B cell (primary cell): ENCODE data around the gene RPS6KL1. TPM values are rescaled to one million over a fixed set of nuclear protein-coding genes. Genes with fewer than 3 reads are reported as not detected.

Experiments
- ATAC-seq: fragments of 200-7000 bp; cut with Tn5 transposase; one replicate; pipeline ENCODE4 v1.10.0; 2021; ENCODE audit warnings: low read depth, mild to moderate bottlenecking, moderate number of reproducible peaks, moderate library complexity
- CTCF ChIA-PET: fragments of 350-600 bp; sonication (Branson Sonifier 250); formaldehyde crosslinking; loops from one replicate; lab custom pipeline; 2021; ENCODE audit warnings: antibody characterized with exemption, inconsistent platforms; lab: Charles Lee
- POLR2A ChIA-PET: fragments of 350-600 bp; sonication (Branson Sonifier 250); formaldehyde crosslinking; loops from one replicate; lab custom pipeline; 2021; ENCODE audit warnings: antibody characterized with exemption; lab: Charles Lee
- DNase-seq: peaks from one replicate; pipeline ENCODE4 v3.0.0; 2013
- H2AFZ ChIP-seq: 2 replicates; pipeline ENCODE4 v1.6.1; 2012; ENCODE audit warnings: mild to moderate bottlenecking, low read depth, low read length; ENCODE audit not compliant: insufficient read depth, poor library complexity, severe bottlenecking
- H3K27ac ChIP-seq, 2 donors: 1 replicate in 1 of 2; 2 replicates in 1 of 2; pipeline ENCODE4 v1.5.1; 2012 to 2013; ENCODE audit warnings: low read length in 2 of 2, mild to moderate bottlenecking in 2 of 2, moderate library complexity in 1 of 2
- H3K27me3 ChIP-seq, 4 experiments: fragments of 200-600 bp in 1 of 4; sonication (generic) in 1 of 4; replicated peaks in 1 of 4; 1 replicate in 2 of 4; 2 replicates in 2 of 4; pipeline versions ENCODE4 v1.6.1 to v1.7.0; 2013 to 2016; ENCODE audit warnings: low read length in 3 of 4, mild to moderate bottlenecking in 2 of 4, mixed read lengths in 1 of 4, moderate library complexity in 1 of 4; ENCODE audit not compliant: insufficient read depth in 4 of 4, control insufficient read depth in 3 of 4; ENCODE audit errors: control extremely low read depth in 1 of 4
- H3K36me3 ChIP-seq, 2 experiments: replicated peaks in 1 of 2; 1 replicate in 1 of 2; 2 replicates in 1 of 2; pipeline versions ENCODE4 v1.6.1 to v1.7.1; 2013; ENCODE audit warnings: low read length in 1 of 2; ENCODE audit not compliant: insufficient read depth in 2 of 2, control insufficient read depth in 1 of 2; ENCODE audit errors: control extremely low read depth in 1 of 2, extremely low read depth in 1 of 2
- H3K4me1 ChIP-seq, 2 donors: fragments of 200-600 bp in 1 of 2; sonication (generic) in 1 of 2; 1 replicate in 1 of 2; 2 replicates in 1 of 2; pipeline versions ENCODE4 v1.5.1 to v1.6.1; 2013 to 2017; ENCODE audit warnings: low read length in 2 of 2; ENCODE audit not compliant: control insufficient read depth in 2 of 2, insufficient read depth in 2 of 2
- H3K4me2 ChIP-seq: replicated peaks from 2 replicates; pipeline ENCODE3; 2012; ENCODE audit warnings: mild to moderate bottlenecking, low read depth, low read length; ENCODE audit not compliant: poor library complexity, severe bottlenecking
- H3K4me3 ChIP-seq, 5 experiments: fragments of 200-600 bp in 1 of 5; sonication (generic) in 1 of 5; 1 replicate in 3 of 5; 2 replicates in 2 of 5; pipeline versions ENCODE4 v1.5.1 to v1.7.0; 2011 to 2016; ENCODE audit warnings: low read length in 4 of 5, mild to moderate bottlenecking in 4 of 5, low read depth in 2 of 5, control low read depth in 1 of 5, moderate library complexity in 1 of 5; ENCODE audit not compliant: insufficient read depth in 1 of 5; ENCODE audit errors: control extremely low read depth in 1 of 5, extremely low read depth in 1 of 5
- H3K79me2 ChIP-seq: fragments of 200-600 bp; sonication (generic); one replicate; pipeline ENCODE4 v1.6.0; 2016; ENCODE audit warnings: low read length; ENCODE audit not compliant: control insufficient read depth, insufficient read depth
- H3K9ac ChIP-seq: fragments of 200-600 bp; sonication (generic); 2 replicates; pipeline ENCODE4 v1.6.1; 2017; ENCODE audit warnings: mild to moderate bottlenecking, low read length, moderate library complexity
- H3K9me3 ChIP-seq, 3 donors: one replicate each; pipeline versions ENCODE4 v1.6.1 to v1.7.1; 2013; ENCODE audit warnings: low read length in 2 of 3; ENCODE audit not compliant: control insufficient read depth in 2 of 3, insufficient read depth in 1 of 3; ENCODE audit errors: control extremely low read depth in 1 of 3
- H4K20me1 ChIP-seq: 2 replicates; pipeline ENCODE4 v1.6.0; 2012; ENCODE audit warnings: mild to moderate bottlenecking, low read length; ENCODE audit not compliant: insufficient read depth, control insufficient read depth, poor library complexity, severe bottlenecking
- H3K27ac Mint-ChIP-seq: one replicate; pipeline ENCODE4 v1.8.0; 2021; ENCODE audit warnings: mixed read lengths
- H3K27me3 Mint-ChIP-seq: one replicate; pipeline ENCODE4 v1.8.0; 2021; ENCODE audit warnings: mixed read lengths
- H3K4me1 Mint-ChIP-seq: one replicate; pipeline ENCODE4 v1.8.0; 2021; ENCODE audit warnings: mixed read lengths
- H3K4me3 Mint-ChIP-seq: one replicate; pipeline ENCODE4 v1.8.0; 2021; ENCODE audit warnings: mixed read lengths
- H3K9me3 Mint-ChIP-seq: one replicate; pipeline ENCODE4 v1.8.0; 2022; ENCODE audit warnings: mixed read lengths; ENCODE audit not compliant: insufficient read depth
- EZH2 ChIP-seq: IDR thresholded peaks from 2 replicates; pipeline ENCODE4 v1.6.1; 2012; ENCODE audit warnings: borderline replicate concordance, low read depth, mild to moderate bottlenecking, moderate library complexity, low read length; ENCODE audit not compliant: insufficient read depth, poor library complexity, severe bottlenecking
- WGBS: methylation state at CpG from one replicate; pipeline ENCODE4 v1.1.5; 2013; ENCODE audit warnings: missing lambda C conversion rate; ENCODE audit not compliant: insufficient coverage; 5-methylcytosine and 5-hydroxymethylcytosine counted together
- intact Hi-C: fragments of 100-400 bp; cut with micrococcal nuclease; formaldehyde crosslinking; loops from one replicate; pipeline ENCODE4 v1.10.0; 2022
- polyA plus RNA-seq: library from polyadenylated mRNA; depleted of rRNA; stranded (reverse); fragments of >200 nt; gene quantifications from 2 replicates; pipeline ENCODE4 v1.2.3, GENCODE V29; 2012
- total RNA-seq, 2 donors: library from RNA; stranded (reverse); fragments of 120-200 nt in 1 of 2; gene quantifications; 1 replicate in 1 of 2; 2 replicates in 1 of 2; pipeline versions ENCODE4 v1.2.3 to v1.2.4, GENCODE V29; 2013 to 2022
- TF ChIP-seq, protein P1 (sequence below): fragments of 200-600 bp; IDR thresholded peaks from one replicate; pipeline ENCODE4 v1.8.0; 2022; ENCODE audit warnings: antibody characterized with exemption, mild to moderate bottlenecking

The RPS6KL1 gene
- total and polyA plus RNA-seq, 2 donors (not counting 1 experiment from before 2014, with no cell fraction given): 3.4 to 4.4 TPM

DNA sequence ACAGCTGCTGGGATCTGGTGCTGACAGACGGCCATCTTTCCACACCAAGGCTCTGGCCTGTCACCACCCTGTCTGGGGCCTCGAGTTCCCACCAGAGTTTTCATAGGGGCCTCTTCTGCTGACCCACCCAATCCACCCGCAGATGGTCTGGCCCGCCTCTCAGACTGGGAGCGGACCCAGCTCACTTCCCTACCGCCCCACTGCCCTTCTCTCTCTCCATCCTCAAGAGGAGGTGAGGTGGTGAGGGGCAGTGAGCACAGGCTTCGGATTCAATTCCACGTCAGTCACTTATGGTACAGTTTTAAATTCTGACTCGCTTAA lies 12.3 kb upstream of the RPS6KL1 start:
- Histone ChIP-seq H3K9ac (no peak overlapping the region), H4K20me1 (no peaks in the 10 kb centered on the region), H3K9me3 (no peaks in the 10 kb centered on the region), H3K4me2 (peak overlapping the region; percentile 53), H3K27me3 (peaks cover 0 to 4% (median 0%) of the 10 kb centered on the region in 4 experiments), H3K27ac (no peak overlapping the region), H3K4me3 (no peak overlapping the region), H2AFZ (peak overlapping the region; percentile 64), H3K36me3 (no peaks in the 10 kb centered on the region), H3K4me1 (peaks cover 25 to 33% of the 10 kb centered on the region in 2 donors), H3K79me2 (no peaks in the 10 kb centered on the region)
- ChIA-PET POLR2A (no interaction called here), CTCF (interaction anchor here (1.0 to 4.4 kb wide), 2 partner anchors 12 to 153 kb away, joined by 3 to 21 read pairs; no protein-coding TSS in a partner anchor)
- 86% methylated on average over 2 of the region's 9 CpGs for WGBS
- H3K4me1 Mint-ChIP-seq: peaks cover 43% of the 10 kb centered on the region
- peaks cover 10% of the 10 kb centered on the region for H3K27me3 Mint-ChIP-seq
- DNase-seq: no peak
- TF ChIP-seq, protein P1, sequence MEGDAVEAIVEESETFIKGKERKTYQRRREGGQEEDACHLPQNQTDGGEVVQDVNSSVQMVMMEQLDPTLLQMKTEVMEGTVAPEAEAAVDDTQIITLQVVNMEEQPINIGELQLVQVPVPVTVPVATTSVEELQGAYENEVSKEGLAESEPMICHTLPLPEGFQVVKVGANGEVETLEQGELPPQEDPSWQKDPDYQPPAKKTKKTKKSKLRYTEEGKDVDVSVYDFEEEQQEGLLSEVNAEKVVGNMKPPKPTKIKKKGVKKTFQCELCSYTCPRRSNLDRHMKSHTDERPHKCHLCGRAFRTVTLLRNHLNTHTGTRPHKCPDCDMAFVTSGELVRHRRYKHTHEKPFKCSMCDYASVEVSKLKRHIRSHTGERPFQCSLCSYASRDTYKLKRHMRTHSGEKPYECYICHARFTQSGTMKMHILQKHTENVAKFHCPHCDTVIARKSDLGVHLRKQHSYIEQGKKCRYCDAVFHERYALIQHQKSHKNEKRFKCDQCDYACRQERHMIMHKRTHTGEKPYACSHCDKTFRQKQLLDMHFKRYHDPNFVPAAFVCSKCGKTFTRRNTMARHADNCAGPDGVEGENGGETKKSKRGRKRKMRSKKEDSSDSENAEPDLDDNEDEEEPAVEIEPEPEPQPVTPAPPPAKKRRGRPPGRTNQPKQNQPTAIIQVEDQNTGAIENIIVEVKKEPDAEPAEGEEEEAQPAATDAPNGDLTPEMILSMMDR: no peak
- no peak for TF ChIP-seq EZH2
- H3K9me3 Mint-ChIP-seq: no peaks in the 10 kb centered on the region
- no peak overlapping the region for H3K4me3 Mint-ChIP-seq
- no peak overlapping the region for H3K27ac Mint-ChIP-seq
- intact Hi-C loops: no loop called here
- ATAC-seq: no peak

DNA sequence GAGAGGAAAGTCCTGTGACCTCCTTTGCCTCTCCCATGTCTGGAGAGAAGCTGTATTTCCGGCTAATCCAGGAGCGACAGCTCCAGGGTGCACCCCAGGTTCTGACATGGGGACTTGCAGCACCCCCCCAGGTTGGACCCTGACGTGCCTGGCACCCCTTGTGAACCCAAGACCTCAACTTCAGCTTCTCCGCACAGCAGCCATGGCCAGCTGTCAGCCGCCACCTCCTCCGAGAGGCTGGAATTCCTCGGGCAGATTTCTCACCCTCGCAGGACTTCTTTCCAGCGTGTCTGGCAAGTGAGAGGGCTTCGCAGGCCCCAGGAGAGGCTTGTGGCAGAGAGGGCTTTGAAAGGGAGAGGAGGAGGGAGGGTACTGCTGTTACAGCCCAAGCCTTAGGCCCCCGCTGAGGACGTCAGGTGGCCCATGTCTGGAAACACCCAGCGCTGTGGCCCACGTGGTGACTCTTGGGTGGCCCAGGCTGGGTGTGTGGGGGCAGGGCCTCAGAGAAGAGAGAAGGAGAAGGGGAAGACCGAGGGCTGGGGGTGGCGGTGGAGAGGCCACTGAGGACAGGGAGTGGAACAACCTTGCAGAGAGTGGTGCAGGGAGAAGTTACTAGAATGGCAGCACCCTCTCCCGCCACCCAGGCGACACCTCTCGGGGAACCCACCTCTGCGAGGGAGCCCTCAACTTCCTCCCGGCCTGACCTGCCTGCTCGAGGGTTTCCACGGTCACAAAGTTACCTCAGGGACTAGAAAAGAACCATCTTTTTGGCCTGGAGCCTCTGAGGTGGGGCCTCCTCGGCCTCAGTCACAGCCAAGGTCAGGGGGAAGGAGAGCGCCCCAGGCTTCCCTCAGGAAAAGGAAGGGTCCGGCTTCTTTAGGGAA lies 11.7 kb upstream of the RPS6KL1 start:
- no peak overlapping the region for H3K27ac Mint-ChIP-seq
- H3K4me1 Mint-ChIP-seq: peaks cover 37% of the 10 kb centered on the region
- Histone ChIP-seq H2AFZ (peak overlapping the region; percentile 64), H4K20me1 (no peaks in the 10 kb centered on the region), H3K4me1 (peaks cover 19 to 27% of the 10 kb centered on the region in 2 donors), H3K79me2 (no peaks in the 10 kb centered on the region), H3K36me3 (no peaks in the 10 kb centered on the region), H3K9me3 (no peaks in the 10 kb centered on the region), H3K4me2 (peak overlapping the region; percentile 53), H3K27ac (no peak overlapping the region), H3K9ac (no peak overlapping the region), H3K27me3 (peaks cover 0 to 4% (median 0%) of the 10 kb centered on the region in 4 experiments), H3K4me3 (no peak overlapping the region)
- peaks cover 11% of the 10 kb centered on the region for H3K27me3 Mint-ChIP-seq
- ChIA-PET CTCF (interaction anchor here (1.0 to 1.3 kb wide), 4 partner anchors 11 to 154 kb away, joined by 3 to 4 read pairs (median 3); no protein-coding TSS in a partner anchor), POLR2A (interaction anchor here (0.5 kb wide), 1 partner anchor 339 kb away, joined by 3 read pairs; no protein-coding TSS in a partner anchor)
- ATAC-seq: peak; percentile 54
- DNase-seq: peak; percentile 57
- TF ChIP-seq, protein P1: no peak
- no peak for TF ChIP-seq EZH2
- no peaks in the 10 kb centered on the region for H3K9me3 Mint-ChIP-seq
- intact Hi-C loops: no loop called here
- WGBS: 35% methylated on average over 24 of the region's 26 CpGs
- H3K4me3 Mint-ChIP-seq: peak overlapping the region; percentile 3
